Measurements from ENCODE around the gene AARS2. TPM values are rescaled to one million over a fixed set of nuclear protein-coding genes. Genes with fewer than 3 reads are reported as not detected.
"Not testable (repeated sequence)": the region's sequence is repeated elsewhere in the genome, so short reads cannot be mapped to it uniquely, and the experiment has no call there.

The AARS2 gene
- total and polyA plus RNA-seq, 9 donors, result 3.0 to 15.5 (median 14.0) TPM

DNA sequence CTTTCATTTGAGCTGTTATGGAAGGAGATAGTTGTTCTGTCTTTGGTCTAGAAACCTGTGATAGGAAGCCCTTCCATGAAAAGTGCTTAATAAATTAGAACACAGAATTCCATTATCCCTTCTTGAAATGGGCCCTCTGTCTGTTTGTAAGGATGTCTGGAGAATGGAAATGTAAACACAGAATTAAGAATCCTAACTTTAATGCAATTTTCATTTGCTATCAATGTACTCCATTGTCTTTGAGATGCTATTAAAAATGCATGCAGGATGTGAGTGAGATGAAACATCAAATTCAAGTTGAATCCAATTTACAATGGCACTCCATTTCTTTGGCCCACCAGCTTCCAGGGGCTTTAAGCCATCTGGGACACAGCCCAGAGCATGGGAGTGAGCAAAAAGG is 13.9 kb upstream of the AARS2 start:
- no peak for DNase-seq
- Histone ChIP-seq H3K27ac (no peak overlapping the region), H3K4me1 (ENCODE audit: insufficient read depth) (no peaks in the 10 kb centered on the region), H3K27me3 (no peaks in the 10 kb centered on the region), H3K9me3 (no peaks in the 10 kb centered on the region), H3K36me3 (no peaks in the 10 kb centered on the region), H3K4me3 (no peak overlapping the region)
- TF ChIP-seq, protein P1, sequence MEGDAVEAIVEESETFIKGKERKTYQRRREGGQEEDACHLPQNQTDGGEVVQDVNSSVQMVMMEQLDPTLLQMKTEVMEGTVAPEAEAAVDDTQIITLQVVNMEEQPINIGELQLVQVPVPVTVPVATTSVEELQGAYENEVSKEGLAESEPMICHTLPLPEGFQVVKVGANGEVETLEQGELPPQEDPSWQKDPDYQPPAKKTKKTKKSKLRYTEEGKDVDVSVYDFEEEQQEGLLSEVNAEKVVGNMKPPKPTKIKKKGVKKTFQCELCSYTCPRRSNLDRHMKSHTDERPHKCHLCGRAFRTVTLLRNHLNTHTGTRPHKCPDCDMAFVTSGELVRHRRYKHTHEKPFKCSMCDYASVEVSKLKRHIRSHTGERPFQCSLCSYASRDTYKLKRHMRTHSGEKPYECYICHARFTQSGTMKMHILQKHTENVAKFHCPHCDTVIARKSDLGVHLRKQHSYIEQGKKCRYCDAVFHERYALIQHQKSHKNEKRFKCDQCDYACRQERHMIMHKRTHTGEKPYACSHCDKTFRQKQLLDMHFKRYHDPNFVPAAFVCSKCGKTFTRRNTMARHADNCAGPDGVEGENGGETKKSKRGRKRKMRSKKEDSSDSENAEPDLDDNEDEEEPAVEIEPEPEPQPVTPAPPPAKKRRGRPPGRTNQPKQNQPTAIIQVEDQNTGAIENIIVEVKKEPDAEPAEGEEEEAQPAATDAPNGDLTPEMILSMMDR (IDR thresholded peaks at IDR 0.05), result no peak
- TF ChIP-seq EP300 (IDR thresholded peaks at IDR 0.05) (no peak), POLR2A (IDR thresholded peaks at IDR 0.05) (no peak)
- intact Hi-C loops (cut with DNase I), result no loop called here

GRCh38 chr6:44321210-44321609 is 8.1 kb upstream of the AARS2 start:
- DNase-seq, result no peak
- no peaks in the 10 kb centered on the region for H3K9me3 ChIP-seq
- H3K27me3 ChIP-seq, result no peaks in the 10 kb centered on the region
- H3K36me3 ChIP-seq, result no peaks in the 10 kb centered on the region
- no peaks in the 10 kb centered on the region for H3K4me1 ChIP-seq (ENCODE audit: insufficient read depth)
- intact Hi-C loops (cut with DNase I), result no loop called here
- TF ChIP-seq EP300 (IDR thresholded peaks at IDR 0.05), result no peak
- TF ChIP-seq POLR2A (IDR thresholded peaks at IDR 0.05), result no peak
- TF ChIP-seq, protein P1 (IDR thresholded peaks at IDR 0.05), result no peak
- H3K27ac ChIP-seq, result no peak overlapping the region
- no peak overlapping the region for H3K4me3 ChIP-seq
- WGBS, 3 donors, result 86 to 92% (median 89%) methylated on average over 3 of the region's 3 CpGs

DNA sequence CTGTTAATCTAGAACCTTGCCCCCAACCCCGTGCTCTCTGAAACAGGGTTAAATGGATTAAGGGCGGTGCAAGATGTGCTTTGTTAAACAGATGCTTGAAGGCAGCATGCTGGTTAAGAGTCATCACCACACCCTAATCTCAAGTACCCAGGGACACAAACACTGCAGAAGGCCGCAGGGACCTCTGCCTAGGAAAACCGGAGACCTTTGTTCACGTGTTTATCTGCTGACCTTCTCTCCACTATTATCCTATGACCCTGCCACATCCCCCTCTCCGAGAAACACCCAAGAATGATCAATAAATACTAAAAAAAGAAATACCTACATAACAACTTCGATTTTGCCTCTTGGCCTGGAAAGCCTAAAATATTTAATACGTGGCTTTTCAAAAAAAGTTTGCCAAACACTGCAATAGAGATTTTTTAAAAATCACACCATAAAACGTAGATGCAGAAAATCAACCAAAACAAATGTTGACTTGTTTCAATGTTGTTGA is 4.0 kb upstream of the AARS2 start:
- H3K27ac ChIP-seq; H3K27me3 ChIP-seq; H3K9me3 ChIP-seq; intact Hi-C loops (cut with DNase I); H3K4me1 ChIP-seq (ENCODE audit: insufficient read depth); H3K4me3 ChIP-seq; DNase-seq; H3K36me3 ChIP-seq: not testable (repeated sequence)
- WGBS, 3 donors, result 71 to 79% (median 75%) methylated on average over 9 of the region's 9 CpGs

- WGBS, 3 donors, result 80 to 85% (median 81%) methylated on average over 12 of the region's 12 CpGs
- intact Hi-C loops (cut with DNase I), result no loop called here
- no peak for DNase-seq
- H3K4me1 ChIP-seq (ENCODE audit: insufficient read depth), result peaks cover 5% of the 10 kb centered on the region
- H3K36me3 ChIP-seq, result no peaks in the 10 kb centered on the region
- H3K9me3 ChIP-seq, result no peaks in the 10 kb centered on the region
- TF ChIP-seq POLR2A (IDR thresholded peaks at IDR 0.05) (no peak), EP300 (IDR thresholded peaks at IDR 0.05) (no peak)
- TF ChIP-seq, protein P1 (IDR thresholded peaks at IDR 0.05), result no peak
- H3K27me3 ChIP-seq, result no peaks in the 10 kb centered on the region
- H3K27ac ChIP-seq, result no peak overlapping the region
- H3K4me3 ChIP-seq, result no peak overlapping the region
Measured at GRCh38 chr6:44316481-44316880, 3.3 kb upstream of the AARS2 start.

GRCh38 chr6:44315951-44316350 is 2.8 kb upstream of the AARS2 start:
- WGBS, 3 donors, result 72 to 75% (median 74%) methylated on average over 5 of the region's 5 CpGs
- H3K4me1 ChIP-seq (ENCODE audit: insufficient read depth), result peaks cover 5% of the 10 kb centered on the region
- H3K27me3 ChIP-seq, result no peaks in the 10 kb centered on the region
- TF ChIP-seq EP300 (IDR thresholded peaks at IDR 0.05), result no peak
- TF ChIP-seq, protein P1 (IDR thresholded peaks at IDR 0.05), result no peak
- TF ChIP-seq POLR2A (IDR thresholded peaks at IDR 0.05), result no peak
- intact Hi-C loops (cut with DNase I), result no loop called here
- no peaks in the 10 kb centered on the region for H3K9me3 ChIP-seq
- no peak for DNase-seq
- H3K27ac ChIP-seq, result no peak overlapping the region
- H3K36me3 ChIP-seq, result no peaks in the 10 kb centered on the region
- H3K4me3 ChIP-seq, result no peak overlapping the region
